Loucy (cell line): Measurements from ENCODE around the gene CFHR4.
"Not testable (repeated sequence)": the region's sequence is repeated elsewhere in the genome, so short reads cannot be mapped to it uniquely, and the experiment has no call there.

Experiments used
- H2AFZ ChIP-seq: fragments of 200-600 bp; sonication (generic); 2 replicates; pipeline ENCODE4 v1.6.0; 2016; ENCODE audit warnings: antibody characterized with exemption, mild to moderate bottlenecking, low read length, moderate library complexity
- H3F3A ChIP-seq: fragments of 200-600 bp; 2 replicates; pipeline ENCODE4 v1.6.0; 2016; ENCODE audit warnings: antibody characterized with exemption, low read depth, mild to moderate bottlenecking
- H3K27me3 ChIP-seq: fragments of 200-600 bp; sonication (generic); 2 replicates; pipeline ENCODE4 v1.6.1; 2014; ENCODE audit warnings: low read length, mild to moderate bottlenecking; ENCODE audit not compliant: insufficient read depth, poor library complexity, severe bottlenecking
- H3K36me3 ChIP-seq: fragments of 200-600 bp; sonication (generic); 2 replicates; pipeline ENCODE4 v1.6.1; 2016; ENCODE audit warnings: low read length; ENCODE audit not compliant: insufficient read depth
- H3K4me1 ChIP-seq: fragments of 200-600 bp; sonication (generic); 2 replicates; pipeline ENCODE4 v1.5.1; 2014; ENCODE audit warnings: low read length, mild to moderate bottlenecking; ENCODE audit not compliant: insufficient read depth, poor library complexity, severe bottlenecking
- H3K4me2 ChIP-seq: fragments of 200-600 bp; sonication (generic); 2 replicates; pipeline ENCODE4 v1.6.0; 2014; ENCODE audit warnings: antibody characterized with exemption, low read length, low read depth, mild to moderate bottlenecking; ENCODE audit not compliant: poor library complexity, severe bottlenecking
- H3K4me3 ChIP-seq: fragments of 200-600 bp; sonication (generic); 2 replicates; pipeline ENCODE4 v1.5.1; 2014; ENCODE audit warnings: low read length, mild to moderate bottlenecking, mixed read lengths; ENCODE audit not compliant: poor library complexity, severe bottlenecking
- H3K79me2 ChIP-seq: fragments of 200-600 bp; sonication (generic); 2 replicates; pipeline ENCODE4 v1.6.1; 2014; ENCODE audit warnings: low read length; ENCODE audit not compliant: insufficient read depth
- H3K9ac ChIP-seq: fragments of 200-600 bp; sonication (generic); 2 replicates; pipeline ENCODE4 v1.6.0; 2014; ENCODE audit warnings: mild to moderate bottlenecking, low read depth, low read length, moderate library complexity; ENCODE audit not compliant: poor library complexity, severe bottlenecking
- H3K9me2 ChIP-seq: fragments of 200-600 bp; sonication (generic); replicated peaks from 2 replicates; pipeline ENCODE4 v1.6.1; 2016; ENCODE audit warnings: low read depth, low read length, mixed read lengths
- H3K9me3 ChIP-seq: fragments of 200-600 bp; sonication (generic); 2 replicates; pipeline ENCODE4 v1.6.1; 2014; ENCODE audit warnings: mild to moderate bottlenecking, antibody characterized with exemption, low read length, low read depth; ENCODE audit not compliant: insufficient read depth
- H4K20me1 ChIP-seq: fragments of 200-600 bp; sonication (generic); 2 replicates; pipeline ENCODE4 v1.6.0; 2014; ENCODE audit warnings: antibody characterized with exemption, low read length, mild to moderate bottlenecking; ENCODE audit not compliant: insufficient read depth, poor library complexity, severe bottlenecking
- CTCF ChIP-seq: fragments of 200-600 bp; sonication (generic); conservative IDR thresholded peaks from 2 replicates; pipeline ENCODE4 v1.5.1; 2014; ENCODE audit warnings: mild to moderate bottlenecking, antibody characterized with exemption, low read length
- EZH2phosphoT487 ChIP-seq: fragments of 200-600 bp; IDR thresholded peaks from 2 replicates; pipeline ENCODE4 v1.6.1; 2018; ENCODE audit warnings: antibody characterized with exemption, mild to moderate bottlenecking, moderate library complexity, borderline replicate concordance

CFHR4 gene

GRCh38 chr1:196875935-196876334, 11.9 kb upstream of the CFHR4 start:
- Histone ChIP-seq H3K36me3 (no peaks in the 10 kb centered on the region), H3K4me2 (no peak overlapping the region), H3K4me1 (no peaks in the 10 kb centered on the region), H3K9me3 (no peaks in the 10 kb centered on the region), H4K20me1 (no peaks in the 10 kb centered on the region), H3F3A (no peaks in the 10 kb centered on the region), H3K9me2 (no peaks in the 10 kb centered on the region), H3K4me3 (no peak overlapping the region), H2AFZ (no peak overlapping the region), H3K9ac (no peak overlapping the region), H3K27me3 (no peaks in the 10 kb centered on the region), H3K79me2 (no peaks in the 10 kb centered on the region)
- no peak for TF ChIP-seq CTCF
- no peak for TF ChIP-seq EZH2phosphoT487

GRCh38 chr1:196877964-196878363, 9.9 kb upstream of the CFHR4 start:
- no peak overlapping the region for H3K9ac ChIP-seq
- H3K4me1 ChIP-seq: no peaks in the 10 kb centered on the region
- H3K4me3 ChIP-seq: no peak overlapping the region
- no peak overlapping the region for H2AFZ ChIP-seq
- H3K4me2 ChIP-seq: no peak overlapping the region
- no peaks in the 10 kb centered on the region for H3K27me3 ChIP-seq
- no peaks in the 10 kb centered on the region for H3K9me3 ChIP-seq
- no peak for TF ChIP-seq CTCF
- TF ChIP-seq EZH2phosphoT487: no peak
- H3K36me3 ChIP-seq: no peaks in the 10 kb centered on the region
- H3K9me2 ChIP-seq: no peaks in the 10 kb centered on the region
- no peaks in the 10 kb centered on the region for H4K20me1 ChIP-seq
- H3K79me2 ChIP-seq: no peaks in the 10 kb centered on the region
- no peaks in the 10 kb centered on the region for H3F3A ChIP-seq

GRCh38 chr1:196886560-196886959, 1.3 kb upstream of the CFHR4 start:
- H3K4me1 ChIP-seq, H3K9me2 ChIP-seq, H4K20me1 ChIP-seq, H3K9ac ChIP-seq, H3K9me3 ChIP-seq, H3K27me3 ChIP-seq, H3K4me3 ChIP-seq, H2AFZ ChIP-seq, H3K36me3 ChIP-seq, H3F3A ChIP-seq, H3K4me2 ChIP-seq, H3K79me2 ChIP-seq: not testable (repeated sequence)

GRCh38 chr1:196890668-196891067, 2.8 kb downstream of the CFHR4 start:
- no peaks in the 10 kb centered on the region for H3K9me3 ChIP-seq
- no peaks in the 10 kb centered on the region for H4K20me1 ChIP-seq
- no peaks in the 10 kb centered on the region for H3K27me3 ChIP-seq
- H3K4me3 ChIP-seq: no peak overlapping the region
- no peaks in the 10 kb centered on the region for H3F3A ChIP-seq
- TF ChIP-seq CTCF (no peak; the same call in 1 of the 2 replicates), EZH2phosphoT487 (no peak)
- H3K79me2 ChIP-seq: no peaks in the 10 kb centered on the region
- H2AFZ ChIP-seq: no peak overlapping the region
- no peak overlapping the region for H3K4me2 ChIP-seq
- H3K4me1 ChIP-seq: no peaks in the 10 kb centered on the region
- no peaks in the 10 kb centered on the region for H3K9me2 ChIP-seq
- H3K9ac ChIP-seq: no peak overlapping the region
- H3K36me3 ChIP-seq: no peaks in the 10 kb centered on the region
